K562 (cell line): ENCODE results near the gene KCNV2. TPM values are rescaled to one million over a fixed set of nuclear protein-coding genes. Genes with fewer than 3 reads are reported as not detected.

ENCODE experiments used
- ETV1 ChIP-seq: fragments of 450-650 bp; conservative IDR thresholded peaks from 2 replicates; pipeline ENCODE4 v1.6.1; 2016; ENCODE audit warnings: missing genetic modification characterization, control low read depth, low read depth, missing compliant biosample characterization
- HNRNPLL ChIP-seq: fragments of 200-400 bp; formaldehyde crosslinking; IDR thresholded peaks from 2 replicates; pipeline ENCODE4 v1.6.1; 2017; ENCODE audit warnings: low read length, low read depth, mild to moderate bottlenecking; ENCODE audit not compliant: poor library complexity, severe bottlenecking
- JUNB ChIP-seq: fragments of 450-650 bp; formaldehyde crosslinking; conservative IDR thresholded peaks from 2 replicates; pipeline ENCODE4 v1.4.0; 2020; ENCODE audit warnings: mild to moderate bottlenecking
- MTA2 ChIP-seq: fragments of 450-650 bp; IDR thresholded peaks from 2 replicates; pipeline ENCODE4 v1.6.1; 2016; ENCODE audit warnings: low read depth
- MTF1 ChIP-seq: fragments of 250-450 bp; sonication (Bioruptor Pico); IDR thresholded peaks from 2 replicates; pipeline ENCODE4 v1.9.0; 2021; ENCODE audit warnings: moderate library complexity, mild to moderate bottlenecking, inconsistent platforms, borderline replicate concordance
- SMARCC2 ChIP-seq: fragments of 450-650 bp; IDR thresholded peaks from 2 replicates; pipeline ENCODE4 v1.6.1; 2017; ENCODE audit warnings: antibody characterized with exemption, moderate library complexity, mild to moderate bottlenecking, low read depth
- U2AF2 ChIP-seq: fragments of 200-400 bp; formaldehyde crosslinking; optimal IDR thresholded peaks from 2 replicates; pipeline ENCODE3; 2017; ENCODE audit warnings: low read depth, mild to moderate bottlenecking, low read length
- polyA plus RNA-seq, 8 experiments: library from polyadenylated mRNA; depleted of rRNA in 4 of 8; stranded (reverse) in 5 of 8; unstranded in 3 of 8; fragments of >200 nt; fragmentation: Nextera tagmentation in 2 of 8; fragmentation: Illumina TruSeq in 1 of 8; extraction: Ambion mirVana in 2 of 8; extraction: Trizol in 1 of 8; gene quantifications; 2 replicates each; pipeline versions ENCODE4 v1.2.1 to v1.2.3, GENCODE V29; 2011 to 2014; ENCODE audit warnings: inconsistent platforms in 1 of 8, missing spikeins in 1 of 8
- total RNA-seq, 7 experiments: library from RNA; depleted of rRNA in 6 of 7; stranded (reverse); fragments of >200 nt in 6 of 7; fragmentation: Illumina TruSeq in 2 of 7; extraction: Trizol in 2 of 7; gene quantifications; 2 replicates each; pipeline versions ENCODE4 v1.2.1 to v1.2.3, GENCODE V29; 2011 to 2021; ENCODE audit warnings: low replicate concordance in 1 of 7
- TF ChIP-seq, protein P1 (sequence below): sonication (generic); formaldehyde crosslinking; IDR thresholded peaks from 2 replicates; pipeline ENCODE4 v1.8.1; 2023; ENCODE audit warnings: mild to moderate bottlenecking, missing genetic modification reagents
- TF ChIP-seq, protein P2 (sequence below): sonication (generic); formaldehyde crosslinking; IDR thresholded peaks from 2 replicates; pipeline ENCODE4 v1.8.0; 2022; ENCODE audit warnings: missing genetic modification reagents, mild to moderate bottlenecking, borderline replicate concordance

The KCNV2 gene
- total and polyA plus RNA-seq, 9 of the 15 experiments (the other 6 are each of a cell fraction or from before 2014, with no cell fraction given): 0.03 TPM; not detected in 8

DNA sequence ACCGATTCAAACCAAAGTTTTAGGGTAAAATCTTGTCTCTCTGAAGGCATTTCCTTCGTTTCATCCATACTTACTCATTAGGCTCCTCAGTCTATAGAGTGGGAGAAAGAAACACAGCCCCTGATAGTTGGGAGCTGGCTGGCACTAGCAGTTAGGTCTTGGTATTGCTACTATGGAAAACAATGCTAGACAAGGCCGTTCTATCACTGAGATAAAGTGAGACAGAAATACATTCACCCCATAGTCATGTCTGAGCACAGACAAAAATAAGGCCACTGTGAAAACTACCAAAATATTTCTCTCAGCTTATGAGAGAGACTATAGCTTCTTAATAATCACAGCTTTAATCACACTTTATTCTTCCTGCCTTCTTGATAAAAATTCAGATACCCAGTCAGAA, 28.7 kb upstream of the KCNV2 start (continued):
- TF ChIP-seq, protein P1, sequence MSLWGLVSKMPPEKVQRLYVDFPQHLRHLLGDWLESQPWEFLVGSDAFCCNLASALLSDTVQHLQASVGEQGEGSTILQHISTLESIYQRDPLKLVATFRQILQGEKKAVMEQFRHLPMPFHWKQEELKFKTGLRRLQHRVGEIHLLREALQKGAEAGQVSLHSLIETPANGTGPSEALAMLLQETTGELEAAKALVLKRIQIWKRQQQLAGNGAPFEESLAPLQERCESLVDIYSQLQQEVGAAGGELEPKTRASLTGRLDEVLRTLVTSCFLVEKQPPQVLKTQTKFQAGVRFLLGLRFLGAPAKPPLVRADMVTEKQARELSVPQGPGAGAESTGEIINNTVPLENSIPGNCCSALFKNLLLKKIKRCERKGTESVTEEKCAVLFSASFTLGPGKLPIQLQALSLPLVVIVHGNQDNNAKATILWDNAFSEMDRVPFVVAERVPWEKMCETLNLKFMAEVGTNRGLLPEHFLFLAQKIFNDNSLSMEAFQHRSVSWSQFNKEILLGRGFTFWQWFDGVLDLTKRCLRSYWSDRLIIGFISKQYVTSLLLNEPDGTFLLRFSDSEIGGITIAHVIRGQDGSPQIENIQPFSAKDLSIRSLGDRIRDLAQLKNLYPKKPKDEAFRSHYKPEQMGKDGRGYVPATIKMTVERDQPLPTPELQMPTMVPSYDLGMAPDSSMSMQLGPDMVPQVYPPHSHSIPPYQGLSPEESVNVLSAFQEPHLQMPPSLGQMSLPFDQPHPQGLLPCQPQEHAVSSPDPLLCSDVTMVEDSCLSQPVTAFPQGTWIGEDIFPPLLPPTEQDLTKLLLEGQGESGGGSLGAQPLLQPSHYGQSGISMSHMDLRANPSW: no peak
- no peak for TF ChIP-seq SMARCC2
- TF ChIP-seq JUNB (CRISPR knock-in tag): no peak
- TF ChIP-seq MTA2: no peak
- no peak for TF ChIP-seq ETV1 (tag)
- TF ChIP-seq HNRNPLL: no peak
- TF ChIP-seq MTF1 (CRISPR knock-in tag): no peak
- no peak for TF ChIP-seq U2AF2
- TF ChIP-seq, protein P2, sequence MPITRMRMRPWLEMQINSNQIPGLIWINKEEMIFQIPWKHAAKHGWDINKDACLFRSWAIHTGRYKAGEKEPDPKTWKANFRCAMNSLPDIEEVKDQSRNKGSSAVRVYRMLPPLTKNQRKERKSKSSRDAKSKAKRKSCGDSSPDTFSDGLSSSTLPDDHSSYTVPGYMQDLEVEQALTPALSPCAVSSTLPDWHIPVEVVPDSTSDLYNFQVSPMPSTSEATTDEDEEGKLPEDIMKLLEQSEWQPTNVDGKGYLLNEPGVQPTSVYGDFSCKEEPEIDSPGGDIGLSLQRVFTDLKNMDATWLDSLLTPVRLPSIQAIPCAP: no peak
